Bronchial epithelial cell (primary cell): Measurements from ENCODE around the gene DNAL1. TPM values are rescaled to one million over a fixed set of nuclear protein-coding genes. Genes with fewer than 3 reads are reported as not detected.

Source experiments
- DNase-seq: peaks from one replicate; pipeline ENCODE4 v3.0.0-alpha.2; 2010; ENCODE audit warnings: low read depth
- FAIRE-seq: peaks from 2 replicates; lab custom pipeline; 2011; peaks lifted over from hg19 to GRCh38; lab: Jason Lieb, UNC
- H3K27me3 ChIP-seq: 2 replicates; pipeline ENCODE4 v1.5.1; 2011; ENCODE audit warnings: low read length; ENCODE audit not compliant: control insufficient read depth, insufficient read depth
- H3K36me3 ChIP-seq: 2 replicates; pipeline ENCODE4 v1.5.1; 2011; ENCODE audit warnings: low read length; ENCODE audit not compliant: control insufficient read depth, insufficient read depth
- H3K4me3 ChIP-seq: 2 replicates; pipeline ENCODE4 v1.5.1; 2011; ENCODE audit warnings: mild to moderate bottlenecking, low read depth, low read length, control low read depth
- total RNA-seq: library from RNA; depleted of rRNA; stranded (reverse); fragments of >200 nt; gene quantifications from 2 replicates; pipeline ENCODE4 v1.2.1, GENCODE V29; 2014
- TF ChIP-seq, protein P1 (sequence below): IDR thresholded peaks from 2 replicates; pipeline ENCODE4 v1.5.1; 2011; ENCODE audit warnings: mild to moderate bottlenecking, moderate library complexity, low read length, control low read depth, inconsistent platforms; ENCODE audit not compliant: insufficient read depth, severe bottlenecking

Gene DNAL1, protein sequence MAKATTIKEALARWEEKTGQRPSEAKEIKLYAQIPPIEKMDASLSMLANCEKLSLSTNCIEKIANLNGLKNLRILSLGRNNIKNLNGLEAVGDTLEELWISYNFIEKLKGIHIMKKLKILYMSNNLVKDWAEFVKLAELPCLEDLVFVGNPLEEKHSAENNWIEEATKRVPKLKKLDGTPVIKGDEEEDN
- 5.8 and 9.9 TPM in 2 replicates for total RNA-seq

DNA sequence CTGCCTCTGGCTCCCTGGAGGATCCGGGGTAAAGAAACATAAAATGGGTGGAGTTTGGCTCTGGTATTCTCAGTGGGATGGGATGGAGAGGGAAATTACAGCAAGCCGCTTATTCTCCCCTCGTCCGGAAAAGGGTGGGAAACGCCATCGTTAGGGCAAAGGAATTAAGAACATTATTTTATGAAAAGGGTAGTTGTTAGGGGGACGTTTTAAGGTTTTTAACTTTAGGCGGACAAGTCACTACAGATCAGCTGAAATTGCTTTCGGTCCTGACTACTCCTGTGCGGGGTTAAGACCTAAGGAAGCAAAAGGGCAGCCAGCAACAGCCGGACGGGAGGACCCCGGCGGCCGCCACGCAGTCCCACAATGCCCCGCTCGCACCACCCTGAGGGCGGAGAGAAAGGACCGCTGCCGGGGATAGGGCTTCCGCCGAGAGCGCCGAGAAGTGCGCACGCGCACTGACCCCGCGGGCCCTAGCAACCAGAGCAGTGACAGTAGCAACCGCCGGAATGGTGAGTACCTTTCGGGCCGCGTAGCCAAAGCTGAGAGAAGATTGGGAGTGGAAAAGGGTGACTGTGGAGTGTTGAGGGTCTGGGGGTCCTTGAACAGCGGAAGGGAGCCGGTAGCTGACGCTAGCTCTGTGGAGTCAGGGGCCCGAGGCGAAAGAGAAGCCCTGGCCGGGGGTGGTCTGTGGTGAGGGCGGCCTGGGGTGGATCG, at the start of gene DNAL1:
TSS of gene DNAL1 (plus strand) at position 456 of the 717 bp plus-strand sequence. CDS start at position 510, 54 bp downstream.
- no peaks in the 10 kb centered on the region for H3K27me3 ChIP-seq
- no peaks in the 10 kb centered on the region for H3K36me3 ChIP-seq
- DNase-seq (peak; percentile 72), FAIRE-seq (no peak)
- H3K4me3 ChIP-seq, result peak within 1 kb of the TSS; percentile 52
- TF ChIP-seq, protein P1, sequence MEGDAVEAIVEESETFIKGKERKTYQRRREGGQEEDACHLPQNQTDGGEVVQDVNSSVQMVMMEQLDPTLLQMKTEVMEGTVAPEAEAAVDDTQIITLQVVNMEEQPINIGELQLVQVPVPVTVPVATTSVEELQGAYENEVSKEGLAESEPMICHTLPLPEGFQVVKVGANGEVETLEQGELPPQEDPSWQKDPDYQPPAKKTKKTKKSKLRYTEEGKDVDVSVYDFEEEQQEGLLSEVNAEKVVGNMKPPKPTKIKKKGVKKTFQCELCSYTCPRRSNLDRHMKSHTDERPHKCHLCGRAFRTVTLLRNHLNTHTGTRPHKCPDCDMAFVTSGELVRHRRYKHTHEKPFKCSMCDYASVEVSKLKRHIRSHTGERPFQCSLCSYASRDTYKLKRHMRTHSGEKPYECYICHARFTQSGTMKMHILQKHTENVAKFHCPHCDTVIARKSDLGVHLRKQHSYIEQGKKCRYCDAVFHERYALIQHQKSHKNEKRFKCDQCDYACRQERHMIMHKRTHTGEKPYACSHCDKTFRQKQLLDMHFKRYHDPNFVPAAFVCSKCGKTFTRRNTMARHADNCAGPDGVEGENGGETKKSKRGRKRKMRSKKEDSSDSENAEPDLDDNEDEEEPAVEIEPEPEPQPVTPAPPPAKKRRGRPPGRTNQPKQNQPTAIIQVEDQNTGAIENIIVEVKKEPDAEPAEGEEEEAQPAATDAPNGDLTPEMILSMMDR, result no peak

DNA sequence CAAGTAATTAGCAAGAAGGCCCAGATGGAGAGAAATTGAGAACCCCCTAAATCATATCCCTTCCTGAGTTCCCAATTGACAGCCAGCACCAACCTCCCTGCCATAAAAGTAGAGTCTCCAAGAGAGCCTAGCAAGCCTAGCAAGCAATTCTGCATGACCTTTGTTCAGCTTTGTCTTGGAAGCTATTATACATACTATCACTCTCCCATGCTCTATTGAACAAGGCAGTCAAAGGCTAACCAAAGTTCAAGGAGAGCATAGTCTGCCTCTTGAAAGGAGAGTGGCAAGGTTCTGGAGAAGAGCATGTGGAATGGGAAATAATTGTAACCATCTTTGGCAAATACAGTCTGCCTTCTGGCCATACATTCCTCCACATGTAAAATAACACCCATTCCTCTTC, 45.3 kb upstream of the DNAL1 start:
- H3K4me3 ChIP-seq, result no peak overlapping the region
- TF ChIP-seq, protein P1, result no peak
- FAIRE-seq (no peak), DNase-seq (no peak)
- no peaks in the 10 kb centered on the region for H3K36me3 ChIP-seq
- H3K27me3 ChIP-seq, result no peaks in the 10 kb centered on the region

DNA sequence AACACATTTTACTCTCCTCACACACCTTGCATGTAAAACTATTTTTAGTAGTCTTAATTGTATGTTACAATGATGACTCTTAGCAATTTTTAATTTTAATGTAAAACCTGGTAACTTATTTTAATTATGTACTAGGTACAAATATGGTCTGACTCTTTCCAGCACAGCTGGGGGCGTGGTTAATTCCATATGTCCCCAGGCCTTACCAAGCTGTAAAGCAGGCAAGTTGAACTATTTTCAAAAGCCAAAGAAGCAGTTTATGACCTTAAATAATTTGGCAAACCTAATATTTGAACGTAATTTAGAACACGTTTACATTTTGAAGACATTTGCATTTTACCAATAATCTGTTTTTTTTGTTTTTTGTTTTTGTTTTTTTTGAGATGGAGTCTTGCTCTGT, 41.8 kb upstream of the DNAL1 start:
- TF ChIP-seq, protein P1, result no peak
- H3K27me3 ChIP-seq, result no peaks in the 10 kb centered on the region
- no peak for DNase-seq
- H3K36me3 ChIP-seq, result no peaks in the 10 kb centered on the region
- no peak for FAIRE-seq
- no peak overlapping the region for H3K4me3 ChIP-seq

DNA sequence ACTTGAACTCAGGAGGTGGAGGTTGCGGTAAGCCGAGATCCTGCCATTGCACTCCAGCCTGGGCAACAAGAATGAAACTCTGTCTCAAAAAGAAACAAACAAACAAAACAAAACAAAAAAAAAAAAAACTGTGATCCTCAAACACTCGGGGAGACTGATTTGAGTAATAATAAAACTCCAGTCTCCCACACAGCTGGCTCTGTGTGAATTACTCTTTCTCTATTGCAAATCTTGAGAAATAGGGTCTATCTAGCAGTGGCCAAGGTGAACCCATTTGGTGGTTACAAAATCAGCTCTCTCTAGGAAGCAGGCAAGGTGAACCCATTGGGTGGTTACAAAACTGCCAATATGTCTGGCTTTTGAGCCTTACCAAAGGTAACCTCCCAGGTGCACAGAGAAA, 38.5 kb upstream of the DNAL1 start:
- DNase-seq (no peak), FAIRE-seq (no peak)
- no peak overlapping the region for H3K4me3 ChIP-seq
- H3K36me3 ChIP-seq, result no peaks in the 10 kb centered on the region
- H3K27me3 ChIP-seq, result no peaks in the 10 kb centered on the region
- TF ChIP-seq, protein P1, result no peak

DNA sequence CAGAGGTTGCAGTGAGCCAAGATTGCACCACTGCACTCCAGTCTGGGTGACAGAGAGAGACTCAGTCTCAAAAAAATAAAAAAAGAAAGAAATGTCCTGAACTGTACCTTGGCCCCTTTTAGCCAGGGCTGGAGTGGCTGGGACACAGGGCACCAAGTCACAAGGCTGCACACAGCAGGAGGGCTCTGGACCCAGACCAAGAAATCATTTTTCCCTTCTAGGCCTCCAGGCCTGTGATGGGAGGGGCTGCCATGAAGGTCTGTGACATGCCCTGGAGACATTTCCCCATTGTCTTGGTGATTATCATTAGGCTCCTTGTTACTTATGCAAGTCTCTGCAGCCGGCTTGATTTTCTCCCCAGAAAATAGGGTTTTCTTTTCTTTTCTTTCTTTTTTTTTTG, 37.5 kb upstream of the DNAL1 start:
- TF ChIP-seq, protein P1, result no peak
- Histone ChIP-seq H3K36me3 (no peaks in the 10 kb centered on the region), H3K27me3 (no peaks in the 10 kb centered on the region), H3K4me3 (no peak overlapping the region)
- FAIRE-seq, result no peak
- no peak for DNase-seq
